GM12875 (cell line): ENCODE data around the gene COX10.
A peak's percentile ranks its signal among the peaks of the same experiment; 100 is the strongest.
"Not testable (repeated sequence)": the region's sequence is repeated elsewhere in the genome, so short reads cannot be mapped to it uniquely, and the experiment has no call there.

Experiments
- H3K4me3 ChIP-seq: one replicate; pipeline ENCODE4 v1.5.1; 2011; ENCODE audit warnings: low read depth, low read length, control low read depth
- CTCF ChIP-seq: IDR thresholded peaks from 2 replicates; pipeline ENCODE4 v1.5.1; 2011; ENCODE audit warnings: low read depth, mild to moderate bottlenecking, control low read depth, inconsistent platforms, low read length, moderate library complexity, borderline replicate concordance; ENCODE audit not compliant: insufficient read depth

Gene COX10

GRCh38 chr17:14069251-14070021 lies at the start of gene COX10:
TSS of gene COX10 (plus strand) at chr17:14069504. CDS start at chr17:14069606, 102 bp downstream.
- TF ChIP-seq CTCF: no peak
- H3K4me3 ChIP-seq: peak within 1 kb of the TSS; percentile 81

- H3K4me3 ChIP-seq: not testable (repeated sequence)
These were observed 47.5 kb upstream of the COX10 start for GRCh38 chr17:14021651-14022294.

- not testable (repeated sequence) for H3K4me3 ChIP-seq
These were observed 39.5 kb upstream of the COX10 start for GRCh38 chr17:14029755-14030154.

GRCh38 chr17:14032234-14032633 lies 37.1 kb upstream of the COX10 start:
- TF ChIP-seq CTCF: no peak
- no peak overlapping the region for H3K4me3 ChIP-seq

GRCh38 chr17:14033166-14033565 lies 36.1 kb upstream of the COX10 start:
- no peak for TF ChIP-seq CTCF
- no peak overlapping the region for H3K4me3 ChIP-seq

GRCh38 chr17:14037453-14037852 lies 31.9 kb upstream of the COX10 start:
- no peak overlapping the region for H3K4me3 ChIP-seq
- TF ChIP-seq CTCF: no peak

GRCh38 chr17:14038206-14038605 lies 31.1 kb upstream of the COX10 start:
- no peak overlapping the region for H3K4me3 ChIP-seq
- TF ChIP-seq CTCF: no peak

GRCh38 chr17:14042411-14042810 lies 26.9 kb upstream of the COX10 start:
- no peak for TF ChIP-seq CTCF
- no peak overlapping the region for H3K4me3 ChIP-seq
